Measurements from ENCODE around the gene TSPAN5. TPM values are rescaled to one million over a fixed set of nuclear protein-coding genes. Genes with fewer than 3 reads are reported as not detected.

The TSPAN5 gene
- total RNA-seq, 2 donors from 2014 or later: 1.8 to 2.0 TPM

DNA sequence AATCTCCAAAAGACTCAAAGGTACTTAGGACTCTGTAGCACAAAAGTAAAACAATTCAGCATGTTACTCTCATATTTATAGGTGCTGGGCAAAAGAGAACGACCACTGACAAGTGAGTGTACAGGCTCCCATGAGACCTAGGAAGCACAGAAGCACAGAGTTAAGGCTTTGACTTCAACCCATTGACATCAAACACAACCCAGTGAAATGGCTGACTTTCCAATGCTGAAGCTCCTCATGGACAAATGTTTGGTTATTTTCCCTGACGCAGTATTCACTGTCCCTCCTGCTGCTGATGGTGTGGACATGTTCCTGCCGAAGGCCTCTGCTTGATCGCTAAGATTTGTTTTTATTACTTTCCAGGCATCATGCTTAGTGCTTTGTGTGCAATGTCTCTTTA lies 148.7 kb downstream of the TSPAN5 start:
- Histone ChIP-seq H3K9me3 (no peaks in the 10 kb centered on the region), H3K36me3 (replicated peaks in 1 of 2; ENCODE audit: insufficient read depth in 1 of 2, low read depth in 2 of 2) (no peaks in the 10 kb centered on the region), H3K4me3 (no peak overlapping the region), H3K4me1 (no peaks in the 10 kb centered on the region), H3K27ac (no peak overlapping the region), H3K27me3 (no peaks in the 10 kb centered on the region)
- TF ChIP-seq, protein P1, sequence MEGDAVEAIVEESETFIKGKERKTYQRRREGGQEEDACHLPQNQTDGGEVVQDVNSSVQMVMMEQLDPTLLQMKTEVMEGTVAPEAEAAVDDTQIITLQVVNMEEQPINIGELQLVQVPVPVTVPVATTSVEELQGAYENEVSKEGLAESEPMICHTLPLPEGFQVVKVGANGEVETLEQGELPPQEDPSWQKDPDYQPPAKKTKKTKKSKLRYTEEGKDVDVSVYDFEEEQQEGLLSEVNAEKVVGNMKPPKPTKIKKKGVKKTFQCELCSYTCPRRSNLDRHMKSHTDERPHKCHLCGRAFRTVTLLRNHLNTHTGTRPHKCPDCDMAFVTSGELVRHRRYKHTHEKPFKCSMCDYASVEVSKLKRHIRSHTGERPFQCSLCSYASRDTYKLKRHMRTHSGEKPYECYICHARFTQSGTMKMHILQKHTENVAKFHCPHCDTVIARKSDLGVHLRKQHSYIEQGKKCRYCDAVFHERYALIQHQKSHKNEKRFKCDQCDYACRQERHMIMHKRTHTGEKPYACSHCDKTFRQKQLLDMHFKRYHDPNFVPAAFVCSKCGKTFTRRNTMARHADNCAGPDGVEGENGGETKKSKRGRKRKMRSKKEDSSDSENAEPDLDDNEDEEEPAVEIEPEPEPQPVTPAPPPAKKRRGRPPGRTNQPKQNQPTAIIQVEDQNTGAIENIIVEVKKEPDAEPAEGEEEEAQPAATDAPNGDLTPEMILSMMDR (IDR thresholded peaks at IDR 0.05): no peak
- no peak for TF ChIP-seq POLR2A (IDR thresholded peaks at IDR 0.05)
- ATAC-seq: no peak
- 84 to 87% methylated on average over 4 of the region's 4 CpGs for WGBS, 2 donors
- no peak for DNase-seq
- intact Hi-C loops (cut with DNase I): no loop called here

DNA sequence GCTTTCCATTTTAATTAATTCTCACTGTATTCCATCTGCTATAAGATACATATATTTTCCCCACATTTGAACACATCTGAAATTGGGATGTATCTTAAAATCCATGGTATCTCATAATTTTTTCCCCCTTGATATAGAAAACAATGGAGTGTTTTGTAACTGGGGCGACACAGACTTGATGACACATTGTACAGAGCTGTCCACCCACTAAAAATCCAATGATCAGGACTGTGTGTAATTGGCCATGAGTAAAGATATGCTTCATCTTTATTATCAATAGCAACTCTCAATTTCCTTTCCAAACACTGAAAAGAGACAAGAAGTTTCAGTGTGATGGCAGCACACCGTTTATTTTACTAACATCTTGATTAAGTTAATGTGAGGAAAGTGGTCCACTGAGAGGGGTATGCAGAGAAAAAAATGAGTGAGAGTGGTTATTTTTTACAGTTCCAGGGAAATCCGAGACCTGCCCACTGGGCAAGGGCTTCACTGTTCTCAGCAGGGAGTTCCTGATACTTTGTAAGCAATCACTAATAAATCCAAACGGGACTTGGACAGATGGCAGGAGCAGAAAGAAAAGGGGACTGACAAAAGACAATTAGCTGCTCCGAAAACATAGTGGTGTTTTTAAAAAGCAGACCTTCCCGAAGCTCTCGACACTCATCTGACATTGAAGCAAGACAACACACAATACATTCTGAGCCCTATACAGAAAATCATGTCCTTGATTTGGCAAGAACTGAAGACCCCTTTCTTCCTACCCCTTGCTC lies 149.4 kb downstream of the TSPAN5 start:
- DNase-seq (no peak), ATAC-seq (no peak)
- Histone ChIP-seq H3K27ac (no peak overlapping the region), H3K36me3 (replicated peaks in 1 of 2; ENCODE audit: insufficient read depth in 1 of 2, low read depth in 2 of 2) (no peaks in the 10 kb centered on the region), H3K9me3 (no peaks in the 10 kb centered on the region), H3K4me1 (no peaks in the 10 kb centered on the region), H3K27me3 (no peaks in the 10 kb centered on the region), H3K4me3 (no peak overlapping the region)
- 71% methylated on average over 7 of the region's 7 CpGs for WGBS, 2 donors
- TF ChIP-seq, protein P1 (IDR thresholded peaks at IDR 0.05): no peak
- TF ChIP-seq POLR2A (IDR thresholded peaks at IDR 0.05): no peak
- intact Hi-C loops (cut with DNase I): no loop called here

DNA sequence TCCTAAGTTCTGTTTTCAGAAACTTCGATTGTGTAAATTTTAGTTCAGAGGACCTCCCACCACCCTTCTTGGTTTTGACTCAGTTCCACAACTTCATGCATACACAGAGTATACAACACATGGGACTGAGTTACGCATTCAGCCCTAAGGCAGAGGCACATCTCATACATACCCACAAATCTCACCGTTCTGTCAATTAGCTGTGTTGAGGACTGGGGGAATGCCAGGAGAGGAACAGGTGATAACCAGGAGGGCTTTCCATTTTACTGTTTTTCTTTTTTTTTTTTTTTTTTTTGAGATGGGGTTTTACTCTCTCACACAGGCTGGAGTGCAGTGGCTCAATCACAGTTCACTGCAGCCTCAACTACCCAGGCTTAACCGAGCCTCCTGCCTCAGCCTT lies 150.2 kb downstream of the TSPAN5 start:
- WGBS, 2 donors: 92 to 93% methylated on average over 4 of the region's 4 CpGs
- no peak for TF ChIP-seq POLR2A (IDR thresholded peaks at IDR 0.05)
- TF ChIP-seq, protein P1 (IDR thresholded peaks at IDR 0.05): no peak
- intact Hi-C loops (cut with DNase I): no loop called here
- Histone ChIP-seq H3K4me3 (no peak overlapping the region), H3K4me1 (no peaks in the 10 kb centered on the region), H3K27ac (no peak overlapping the region), H3K9me3 (no peaks in the 10 kb centered on the region), H3K36me3 (replicated peaks in 1 of 2; ENCODE audit: insufficient read depth in 1 of 2, low read depth in 2 of 2) (no peaks in the 10 kb centered on the region), H3K27me3 (no peaks in the 10 kb centered on the region)
- DNase-seq (no peak), ATAC-seq (no peak)

DNA sequence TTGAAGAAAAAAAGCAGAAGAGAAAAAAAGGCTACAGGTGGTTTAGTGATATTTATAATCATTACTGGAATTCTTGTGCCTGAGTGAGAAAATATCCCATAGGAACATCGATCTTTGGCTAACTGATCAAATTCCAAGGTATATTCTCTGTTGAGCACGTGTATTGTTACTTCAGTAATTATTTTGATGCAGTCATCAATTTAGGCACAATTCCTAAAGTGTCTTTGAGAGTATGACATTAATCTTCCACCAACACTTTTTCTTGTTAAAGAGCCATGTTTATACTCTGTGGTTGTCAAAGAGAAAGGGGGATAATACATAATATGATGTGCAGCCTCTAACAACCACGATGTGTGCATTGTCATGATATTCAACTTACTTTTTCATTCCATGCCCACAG lies 151.1 kb downstream of the TSPAN5 start:
- TF ChIP-seq, protein P1 (IDR thresholded peaks at IDR 0.05): no peak
- TF ChIP-seq POLR2A (IDR thresholded peaks at IDR 0.05): no peak
- intact Hi-C loops (cut with DNase I): no loop called here

More for the DNA sequence above, 151.1 kb downstream of the TSPAN5 start:
- ATAC-seq (no peak), DNase-seq (no peak)
- no peaks in the 10 kb centered on the region for H3K27me3 ChIP-seq
- H3K9me3 ChIP-seq: no peaks in the 10 kb centered on the region
- H3K4me1 ChIP-seq: no peaks in the 10 kb centered on the region
- WGBS, 2 donors: 68 to 71% methylated on average over 3 of the region's 3 CpGs
- no peak overlapping the region for H3K27ac ChIP-seq
- H3K4me3 ChIP-seq: no peak overlapping the region
- H3K36me3 ChIP-seq (replicated peaks in 1 of 2; ENCODE audit: insufficient read depth in 1 of 2, low read depth in 2 of 2): no peaks in the 10 kb centered on the region
